Skeletal muscle tissue (tissue), 4 donors: Measurements from ENCODE around the gene CHMP1B. TPM values are rescaled to one million over a fixed set of nuclear protein-coding genes. Genes with fewer than 3 reads are reported as not detected.

Experiments
- H3K27ac ChIP-seq: one replicate; pipeline ENCODE4 v1.7.0; 2013; ENCODE audit warnings: mild to moderate bottlenecking, low read depth, low read length, inconsistent platforms
- H3K27me3 ChIP-seq, 3 donors: one replicate each; pipeline ENCODE4 v1.7.0; 2013; ENCODE audit warnings: low read length in 3 of 3; ENCODE audit not compliant: control insufficient read depth in 3 of 3, insufficient read depth in 3 of 3
- H3K36me3 ChIP-seq, 3 donors: one replicate each; pipeline ENCODE4 v1.7.0; 2013; ENCODE audit warnings: low read length in 3 of 3; ENCODE audit not compliant: control insufficient read depth in 3 of 3, insufficient read depth in 3 of 3
- H3K4me1 ChIP-seq, 3 donors: one replicate each; pipeline ENCODE4 v1.7.0; 2013; ENCODE audit warnings: low read length in 3 of 3, mild to moderate bottlenecking in 3 of 3; ENCODE audit not compliant: control insufficient read depth in 3 of 3, insufficient read depth in 3 of 3
- H3K4me3 ChIP-seq, 3 donors: one replicate each; pipeline ENCODE4 v1.7.0; 2013; ENCODE audit warnings: low read length in 3 of 3
- H3K9ac ChIP-seq, 3 donors: one replicate each; pipeline ENCODE4 v1.7.0; 2013; ENCODE audit warnings: low read length in 3 of 3, mild to moderate bottlenecking in 3 of 3, moderate library complexity in 2 of 3, low read depth in 1 of 3
- H3K9me3 ChIP-seq, 3 donors: one replicate each; pipeline ENCODE4 v1.7.0; 2013; ENCODE audit warnings: low read length in 3 of 3; ENCODE audit not compliant: control insufficient read depth in 3 of 3
- total RNA-seq: library from RNA; depleted of rRNA; stranded (reverse); fragments of >200 nt; gene quantifications from one replicate; pipeline ENCODE4 v1.2.3, GENCODE V29; 2014
- donor health status: Osteomylitis.

Gene CHMP1B
- total RNA-seq, 1 donor from 2014 or later, result 29.2 TPM

- Histone ChIP-seq H3K27ac (no peak overlapping the region), H3K9me3 (no peaks in the 10 kb centered on the region), H3K9ac (no peak overlapping the region), H3K4me3 (no peak overlapping the region), H3K4me1 (no peaks in the 10 kb centered on the region), H3K27me3 (no peaks in the 10 kb centered on the region), H3K36me3 (no peaks in the 10 kb centered on the region)
Measured at GRCh38 chr18:11818486-11819203, 32.6 kb upstream of the CHMP1B start.

DNA sequence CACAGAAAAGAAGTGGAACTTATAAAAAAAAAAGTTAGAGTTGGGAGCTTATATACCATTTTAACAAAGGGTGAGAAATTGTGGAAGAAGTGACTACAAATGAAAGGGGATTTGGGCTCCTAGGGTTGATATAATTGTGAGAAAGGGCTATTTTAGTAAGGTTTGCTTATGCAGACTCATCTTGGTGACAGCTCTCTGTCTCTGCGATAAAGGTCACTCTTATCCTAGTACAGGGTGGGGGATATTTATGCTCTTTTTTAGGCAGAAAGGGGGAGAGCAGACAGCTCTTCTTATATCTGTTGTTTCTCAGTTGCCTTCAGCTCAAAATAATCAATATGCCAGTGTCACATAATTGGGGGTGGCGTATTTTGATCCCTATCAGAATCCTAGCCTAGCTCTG is 31.3 kb upstream of the CHMP1B start:
- no peak overlapping the region for H3K27ac ChIP-seq
- H3K27me3 ChIP-seq, result no peaks in the 10 kb centered on the region

GRCh38 chr18:11820697-11821096 is 30.5 kb upstream of the CHMP1B start:
- H3K9me3 ChIP-seq, result no peaks in the 10 kb centered on the region
- no peaks in the 10 kb centered on the region for H3K4me1 ChIP-seq
- H3K27me3 ChIP-seq, result no peaks in the 10 kb centered on the region
- H3K27ac ChIP-seq, result no peak overlapping the region
- no peaks in the 10 kb centered on the region for H3K36me3 ChIP-seq
- no peak overlapping the region for H3K9ac ChIP-seq
- no peak overlapping the region for H3K4me3 ChIP-seq

More for the DNA sequence above, 31.3 kb upstream of the CHMP1B start:
- no peaks in the 10 kb centered on the region for H3K9me3 ChIP-seq
- H3K9ac ChIP-seq, result no peak overlapping the region
- H3K4me1 ChIP-seq, result no peaks in the 10 kb centered on the region
- no peaks in the 10 kb centered on the region for H3K36me3 ChIP-seq
- H3K4me3 ChIP-seq, result no peak overlapping the region

GRCh38 chr18:11821208-11821607 is 30.0 kb upstream of the CHMP1B start:
- Histone ChIP-seq H3K4me3 (no peak overlapping the region), H3K9me3 (no peaks in the 10 kb centered on the region), H3K4me1 (no peaks in the 10 kb centered on the region), H3K27me3 (no peaks in the 10 kb centered on the region), H3K36me3 (no peaks in the 10 kb centered on the region), H3K9ac (no peak overlapping the region), H3K27ac (no peak overlapping the region)

DNA sequence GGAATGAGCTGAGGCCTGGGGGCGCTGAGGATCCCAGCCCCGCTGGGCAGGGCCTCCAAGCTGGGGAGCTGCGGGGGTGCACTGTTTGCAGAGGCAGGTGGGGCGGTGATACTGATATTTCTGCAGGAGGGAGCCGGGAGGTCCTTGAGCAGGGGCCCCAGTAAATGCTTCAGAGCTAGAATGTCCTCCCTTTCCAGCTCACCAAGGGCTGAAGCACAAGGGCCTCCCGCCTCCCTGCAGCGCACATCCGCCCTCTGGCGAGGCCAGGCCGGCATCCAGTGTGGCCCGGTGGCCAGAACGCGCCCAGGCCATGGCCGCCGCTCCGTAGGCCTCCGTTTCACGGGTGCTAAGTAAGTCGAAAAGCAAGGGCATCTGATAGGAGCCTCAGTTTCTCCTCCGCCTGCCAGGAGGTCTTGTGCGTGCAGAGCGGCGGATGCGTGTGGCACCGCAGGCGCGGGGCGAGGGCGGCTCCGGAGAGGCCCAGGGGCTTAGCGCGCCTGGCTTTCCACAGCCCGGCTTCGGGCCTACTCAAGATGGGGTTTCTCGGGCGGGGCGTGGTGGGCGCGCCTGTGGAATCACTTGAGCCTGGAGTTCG is 29.5 kb upstream of the CHMP1B start:
- Histone ChIP-seq H3K36me3 (no peaks in the 10 kb centered on the region), H3K4me1 (no peaks in the 10 kb centered on the region), H3K9ac (no peak overlapping the region), H3K27ac (no peak overlapping the region), H3K27me3 (no peaks in the 10 kb centered on the region), H3K4me3 (no peak overlapping the region), H3K9me3 (no peaks in the 10 kb centered on the region)

GRCh38 chr18:11823545-11823944 is 27.7 kb upstream of the CHMP1B start:
- Histone ChIP-seq H3K9me3 (no peaks in the 10 kb centered on the region), H3K27ac (no peak overlapping the region), H3K36me3 (no peaks in the 10 kb centered on the region), H3K27me3 (no peaks in the 10 kb centered on the region), H3K4me3 (no peak overlapping the region), H3K9ac (no peak overlapping the region), H3K4me1 (no peaks in the 10 kb centered on the region)

DNA sequence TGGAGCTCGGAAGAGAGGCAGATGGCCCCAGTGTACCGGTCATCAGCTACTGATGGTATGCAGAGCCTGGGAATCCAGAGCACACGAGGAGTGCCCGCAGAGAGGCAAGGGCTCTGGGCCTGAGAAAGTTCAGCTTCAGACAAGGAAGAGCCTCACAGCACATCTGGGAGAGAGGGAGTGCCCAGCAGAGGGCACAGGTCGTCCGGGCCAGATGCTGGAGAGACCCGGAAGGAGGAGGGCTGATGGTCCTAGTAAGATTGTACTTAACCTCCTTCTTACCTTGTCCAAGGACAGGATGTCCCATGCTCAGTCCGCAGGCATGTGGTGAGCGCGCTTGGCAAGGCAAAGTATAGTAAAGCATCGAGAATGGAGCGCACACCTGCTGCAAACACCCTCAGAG is 24.4 kb upstream of the CHMP1B start:
- Histone ChIP-seq H3K9me3 (no peaks in the 10 kb centered on the region), H3K36me3 (no peaks in the 10 kb centered on the region), H3K9ac (no peak overlapping the region), H3K4me1 (no peaks in the 10 kb centered on the region), H3K27me3 (no peaks in the 10 kb centered on the region), H3K27ac (no peak overlapping the region), H3K4me3 (no peak overlapping the region)

DNA sequence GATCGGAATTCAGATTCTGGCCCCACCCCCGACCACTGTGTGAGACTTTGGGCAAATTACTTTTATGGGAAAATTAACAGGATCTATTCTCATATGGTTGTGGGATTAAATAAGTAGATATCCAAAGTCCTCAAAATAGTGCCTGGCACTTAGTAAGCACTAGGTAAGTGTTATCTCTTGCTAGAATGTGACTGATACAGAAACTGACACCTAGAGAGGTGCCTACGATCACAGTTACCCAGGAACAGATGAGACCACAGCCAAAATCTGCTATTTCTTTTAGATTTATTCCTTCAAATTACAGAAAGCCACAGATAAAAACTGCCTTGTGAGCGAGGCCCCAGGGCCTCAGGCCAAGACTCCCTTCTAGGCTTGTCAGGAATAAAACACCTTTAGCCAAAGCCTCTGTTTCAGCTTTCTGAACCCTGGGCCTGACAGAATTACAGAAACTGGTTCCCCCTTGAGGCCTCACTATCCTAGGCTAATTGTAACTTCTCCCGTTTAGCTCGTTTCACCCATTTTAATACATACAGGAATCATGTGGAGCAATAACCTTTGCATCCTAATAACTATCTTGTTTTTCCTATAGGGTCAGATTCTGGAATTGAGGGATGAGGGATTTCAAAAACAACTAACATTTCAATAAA is 22.3 kb upstream of the CHMP1B start:
- Histone ChIP-seq H3K36me3 (no peaks in the 10 kb centered on the region), H3K27me3 (no peaks in the 10 kb centered on the region), H3K9ac (no peak overlapping the region), H3K9me3 (no peaks in the 10 kb centered on the region), H3K4me3 (no peak overlapping the region), H3K27ac (no peak overlapping the region), H3K4me1 (no peaks in the 10 kb centered on the region)

GRCh38 chr18:11830585-11830984 is 20.6 kb upstream of the CHMP1B start:
- no peak overlapping the region for H3K9ac ChIP-seq
- no peaks in the 10 kb centered on the region for H3K27me3 ChIP-seq
- no peaks in the 10 kb centered on the region for H3K9me3 ChIP-seq
- H3K36me3 ChIP-seq, result no peaks in the 10 kb centered on the region
- H3K4me3 ChIP-seq, result no peak overlapping the region
- no peaks in the 10 kb centered on the region for H3K4me1 ChIP-seq
- no peak overlapping the region for H3K27ac ChIP-seq

DNA sequence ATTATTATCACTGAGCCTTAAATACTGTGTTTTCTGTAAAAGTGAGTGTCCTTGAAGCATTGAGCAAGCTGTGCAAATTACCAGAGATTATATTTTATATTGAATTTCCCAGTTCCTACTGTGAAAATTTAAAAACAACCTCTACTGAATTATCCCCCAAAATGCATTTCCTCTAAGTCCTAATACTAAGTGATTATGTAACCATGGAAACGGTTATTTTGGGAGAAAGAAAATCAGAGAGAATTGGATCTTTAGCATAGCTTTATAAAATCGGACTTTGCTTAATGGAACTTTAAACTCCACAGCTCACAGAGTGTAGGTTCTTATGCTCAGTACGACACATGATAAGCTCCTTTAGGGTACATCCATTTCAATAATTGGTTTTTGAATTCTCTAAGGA is 19.3 kb upstream of the CHMP1B start:
- H3K9ac ChIP-seq, result no peak overlapping the region
- H3K36me3 ChIP-seq, result no peaks in the 10 kb centered on the region
- no peaks in the 10 kb centered on the region for H3K9me3 ChIP-seq
- no peak overlapping the region for H3K27ac ChIP-seq
- H3K4me3 ChIP-seq, result no peak overlapping the region
- H3K4me1 ChIP-seq, result no peaks in the 10 kb centered on the region
- no peaks in the 10 kb centered on the region for H3K27me3 ChIP-seq
